Kidney (tissue), 14 donors: Measurements from ENCODE around the gene TECR. TPM values are rescaled to one million over a fixed set of nuclear protein-coding genes. Genes with fewer than 3 reads are reported as not detected.

Source experiments
- DNase-seq, 5 donors: peaks; one replicate each; pipeline ENCODE4 v3.0.0-alpha.2; 2013 to 2020
- FAIRE-seq: peaks from 2 replicates; lab custom pipeline; 2012; peaks lifted over from hg19 to GRCh38; lab: Jason Lieb, UNC
- H3K27ac ChIP-seq, 2 donors: one replicate each; pipeline ENCODE4 v1.7.0; 2013; ENCODE audit warnings: low read depth in 2 of 2, low read length in 2 of 2, inconsistent platforms in 1 of 2
- H3K27me3 ChIP-seq: one replicate; pipeline ENCODE4 v1.7.1; 2013; ENCODE audit warnings: low read length, inconsistent platforms; ENCODE audit not compliant: control insufficient read depth, insufficient read depth
- H3K36me3 ChIP-seq, 3 donors: one replicate each; pipeline versions ENCODE4 v1.7.0 to v1.7.1; 2013; ENCODE audit warnings: low read length in 3 of 3, control low read depth in 1 of 3, inconsistent platforms in 1 of 3; ENCODE audit not compliant: insufficient read depth in 3 of 3, control insufficient read depth in 2 of 3
- H3K4me1 ChIP-seq, 3 donors: one replicate each; pipeline versions ENCODE4 v1.7.0 to v1.7.1; 2013; ENCODE audit warnings: low read length in 3 of 3, inconsistent platforms in 1 of 3, low read depth in 1 of 3; ENCODE audit not compliant: control insufficient read depth in 2 of 3, insufficient read depth in 2 of 3
- H3K4me3 ChIP-seq, 3 donors: one replicate each; pipeline versions ENCODE4 v1.7.0 to v1.8.1; 2013; ENCODE audit warnings: low read length in 3 of 3, control low read depth in 1 of 3, inconsistent platforms in 1 of 3
- H3K9ac ChIP-seq, 3 donors: one replicate each; pipeline versions ENCODE4 v1.7.0 to v1.7.1; 2013; ENCODE audit warnings: low read length in 3 of 3, control low read depth in 1 of 3, inconsistent platforms in 1 of 3
- H3K9me3 ChIP-seq, 3 donors: one replicate each; pipeline versions ENCODE4 v1.7.0 to v1.7.1; 2013; ENCODE audit warnings: low read length in 3 of 3, control low read depth in 1 of 3, inconsistent platforms in 1 of 3; ENCODE audit not compliant: control insufficient read depth in 2 of 3, insufficient read depth in 1 of 3
- intact Hi-C: fragments of 100-400 bp; cut with DNase I; formaldehyde crosslinking; loops from one replicate; pipeline ENCODE4 v1.11.1; 2022
- polyA plus RNA-seq: library from polyadenylated mRNA; stranded (reverse); fragments of 350-450 nt; fragmentation: Illumina TruSeq; extraction: RNeasy Lipid Tissue Mini Kit (QIAGEN cat#74804); gene quantifications from one replicate; pipeline ENCODE4 v1.2.3, GENCODE V29; 2014; ENCODE audit warnings: low read depth, low replicate concordance; ENCODE audit not compliant: insufficient read depth
- total RNA-seq: library from RNA; stranded (reverse); fragmentation: NEBNext Ultra II Directional; extraction: Animal tissue kit (Norgen Biotek cat#: 25700); gene quantifications from one replicate; pipeline ENCODE4 v1.2.1, GENCODE V29; 2021
- TF ChIP-seq, protein P1 (sequence below): IDR thresholded peaks from 3 replicates; pipeline ENCODE4 v1.5.1; 2012; ENCODE audit warnings: mild to moderate bottlenecking, moderate library complexity, borderline replicate concordance; ENCODE audit not compliant: insufficient read depth; ENCODE audit errors: extremely low read depth
- donor health status: control.
- donor health status: control.
- donor health status: control.
- donor health status: control.
- donor health status: control.
- donor health status: DM: yes; HTN: yes; CAD: no.
- donor health status: Normal renal cell carcinoma (clear cell type).

The TECR gene
- total and polyA plus RNA-seq, 2 donors from 2014 or later, result 132 to 280 TPM

DNA sequence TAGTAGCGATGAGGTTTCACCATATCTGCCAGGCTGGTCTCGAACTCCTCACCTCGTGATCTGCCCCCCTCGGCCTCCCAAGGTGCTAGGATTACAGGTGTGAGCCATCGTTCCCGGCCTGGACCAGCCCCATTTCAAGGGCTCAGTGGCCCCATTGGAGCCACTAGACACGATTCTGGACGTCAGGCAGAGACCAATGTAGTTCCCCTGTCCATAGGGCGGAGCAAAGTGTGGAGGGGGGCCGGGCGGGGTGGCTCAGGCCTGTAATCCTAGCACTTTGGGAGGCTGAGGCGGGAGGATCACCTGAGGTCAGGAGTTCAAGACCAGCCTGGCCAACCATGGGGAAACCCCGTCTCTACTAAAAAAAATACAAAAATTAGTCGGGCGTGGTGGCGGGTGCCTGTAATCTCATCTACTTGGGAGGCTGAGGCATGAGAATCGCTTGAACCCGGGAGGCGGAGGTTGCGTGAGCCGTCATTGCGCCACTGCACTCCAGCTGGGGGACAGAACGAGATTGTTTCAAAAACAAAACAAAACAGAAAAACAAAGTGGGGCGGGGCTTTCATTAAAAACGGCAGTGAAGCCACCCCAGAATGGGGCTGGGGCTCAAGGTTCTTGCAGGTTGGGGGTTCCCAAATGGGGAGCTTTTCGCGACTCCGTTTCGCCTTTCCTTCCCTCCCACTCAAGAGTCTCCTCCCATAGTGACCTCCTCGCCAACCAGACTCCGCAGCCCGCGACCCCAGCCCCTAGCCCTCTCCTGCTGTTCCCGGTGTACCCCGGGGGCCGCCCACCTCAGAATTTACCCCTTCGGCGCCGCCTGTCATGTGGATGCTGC, 758 bp upstream of the TECR start:
- peak in 1 of 5 donors; percentile 78 for DNase-seq
- FAIRE-seq, result no peak
- Histone ChIP-seq H3K4me1 (peaks cover 0 to 9% (median 0%) of the 10 kb centered on the region in 3 donors), H3K27me3 (no peaks in the 10 kb centered on the region), H3K36me3 (no peaks in the 10 kb centered on the region), H3K27ac (peak overlapping the region in 1 of 2 donors; percentile 63), H3K9ac (peak overlapping the region in 2 of 3 donors; percentile 39 to 63), H3K9me3 (no peaks in the 10 kb centered on the region), H3K4me3 (peak overlapping the region; percentile 61 to 70 (median 67))
- TF ChIP-seq, protein P1, sequence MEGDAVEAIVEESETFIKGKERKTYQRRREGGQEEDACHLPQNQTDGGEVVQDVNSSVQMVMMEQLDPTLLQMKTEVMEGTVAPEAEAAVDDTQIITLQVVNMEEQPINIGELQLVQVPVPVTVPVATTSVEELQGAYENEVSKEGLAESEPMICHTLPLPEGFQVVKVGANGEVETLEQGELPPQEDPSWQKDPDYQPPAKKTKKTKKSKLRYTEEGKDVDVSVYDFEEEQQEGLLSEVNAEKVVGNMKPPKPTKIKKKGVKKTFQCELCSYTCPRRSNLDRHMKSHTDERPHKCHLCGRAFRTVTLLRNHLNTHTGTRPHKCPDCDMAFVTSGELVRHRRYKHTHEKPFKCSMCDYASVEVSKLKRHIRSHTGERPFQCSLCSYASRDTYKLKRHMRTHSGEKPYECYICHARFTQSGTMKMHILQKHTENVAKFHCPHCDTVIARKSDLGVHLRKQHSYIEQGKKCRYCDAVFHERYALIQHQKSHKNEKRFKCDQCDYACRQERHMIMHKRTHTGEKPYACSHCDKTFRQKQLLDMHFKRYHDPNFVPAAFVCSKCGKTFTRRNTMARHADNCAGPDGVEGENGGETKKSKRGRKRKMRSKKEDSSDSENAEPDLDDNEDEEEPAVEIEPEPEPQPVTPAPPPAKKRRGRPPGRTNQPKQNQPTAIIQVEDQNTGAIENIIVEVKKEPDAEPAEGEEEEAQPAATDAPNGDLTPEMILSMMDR, result no peak
- intact Hi-C loops, result no loop called here

DNA sequence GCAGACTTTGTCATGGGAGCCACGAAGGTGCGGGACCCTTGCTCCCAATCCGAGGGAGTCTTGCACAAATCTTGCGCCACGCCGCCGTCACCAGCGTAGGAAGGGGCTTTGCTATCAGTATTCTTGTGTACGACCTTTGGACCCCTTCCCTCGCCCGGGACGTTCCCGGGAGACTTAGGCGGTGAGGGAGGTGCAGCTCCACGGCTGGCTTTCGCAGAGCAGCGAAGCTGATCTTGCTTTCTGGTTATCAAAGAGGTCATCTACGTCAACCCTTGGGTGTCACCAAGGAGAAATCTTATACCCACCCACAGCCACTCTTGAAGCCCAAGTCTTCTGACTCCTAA, 583 bp downstream of the TECR start:
- H3K9ac ChIP-seq, result peak overlapping the region; percentile 89 to 99 (median 92)
- DNase-seq, result peak in 1 of 5 donors; percentile 90
- FAIRE-seq, result no peak
- H3K27me3 ChIP-seq, result no peaks in the 10 kb centered on the region
- H3K36me3 ChIP-seq, result no peaks in the 10 kb centered on the region
- no peaks in the 10 kb centered on the region for H3K9me3 ChIP-seq
- TF ChIP-seq, protein P1, result no peak
- H3K4me3 ChIP-seq, result peak overlapping the region; percentile 95 to 98 (median 97)
- H3K27ac ChIP-seq, result peak overlapping the region; percentile 95 to 99
- intact Hi-C loops, result no loop called here
- peaks cover 0 to 12% (median 0%) of the 10 kb centered on the region in 3 donors for H3K4me1 ChIP-seq

DNA sequence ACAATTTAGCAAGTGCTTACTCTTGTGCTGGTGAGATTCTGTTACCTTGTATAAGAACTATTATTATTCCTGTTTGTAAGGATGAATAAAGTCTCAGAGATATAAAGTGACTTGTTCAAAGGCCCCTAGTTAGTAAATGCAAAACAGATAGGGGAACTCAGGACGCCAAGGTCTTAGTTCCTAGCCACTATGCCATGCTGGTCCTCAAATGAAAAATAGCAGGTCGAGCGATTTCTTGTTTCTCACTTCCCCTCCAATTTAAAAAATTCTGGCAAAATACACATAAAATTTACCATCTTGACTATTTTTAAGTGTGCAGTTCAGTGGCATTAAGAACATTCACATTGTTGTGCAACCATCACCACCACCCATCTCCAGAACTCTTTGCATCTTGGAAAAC, 1.1 kb downstream of the TECR start:
- intact Hi-C loops, result no loop called here
- FAIRE-seq, result no peak
- peak overlapping the region in 2 of 3 donors; percentile 89 to 99 for H3K9ac ChIP-seq

More for the DNA sequence above, 1.1 kb downstream of the TECR start:
- TF ChIP-seq, protein P1, result no peak
- Histone ChIP-seq H3K4me3 (peak overlapping the region in 2 of 3 donors; percentile 97 to 98), H3K27me3 (no peaks in the 10 kb centered on the region), H3K4me1 (peaks cover 0 to 12% (median 0%) of the 10 kb centered on the region in 3 donors), H3K36me3 (no peaks in the 10 kb centered on the region), H3K27ac (no peak overlapping the region), H3K9me3 (no peaks in the 10 kb centered on the region)
- no peak for DNase-seq
